Breast epithelium (tissue), 3 donors: ENCODE results near the gene C3.

ENCODE experiments used
- CTCF ChIP-seq, 3 donors: fragments of 450-650 bp; IDR thresholded peaks; one replicate each; pipeline ENCODE4 v1.5.1; 2016 to 2017; ENCODE audit warnings: antibody characterized with exemption in 3 of 3, mild to moderate bottlenecking in 3 of 3, moderate library complexity in 3 of 3
- POLR2A ChIP-seq: fragments of 450-650 bp; IDR thresholded peaks from one replicate; pipeline ENCODE4 v1.6.1; 2016; ENCODE audit warnings: antibody characterized with exemption, mild to moderate bottlenecking, moderate library complexity

GRCh38 chr19:6735181-6735911, 14.9 kb upstream of the C3 start:
- TF ChIP-seq POLR2A (no peak), CTCF (IDR thresholded peaks at IDR 0.05) (no peak)
